ENCODE data around the gene MOSPD2. TPM values are rescaled to one million over a fixed set of nuclear protein-coding genes. Genes with fewer than 3 reads are reported as not detected.

The MOSPD2 gene
- total and polyA plus RNA-seq, 2 of the 8 experiments (the other 6 are each of a cell fraction or from before 2014, with no cell fraction given): 4.5 to 12.1 TPM

- TF ChIP-seq SAP30 (IDR thresholded peaks at IDR 0.05; ENCODE audit: insufficient read depth, insufficient replicate concordance, low read length) (no peak), POLR2AphosphoS5 (IDR thresholded peaks at IDR 0.05; ENCODE audit: low read depth, low read length) (no peak), ZNF274 (IDR thresholded peaks at IDR 0.05; ENCODE audit: borderline replicate concordance, extremely low read depth, low read length) (no peak)
These were observed 57.4 kb downstream of the MOSPD2 start (continued) for GRCh38 chrX:14930663-14931062.

Measured in H1 (cell line).